Stimulated activated CD8-positive, alpha-beta memory T cell treated with anti-CD3 and anti-CD28 coated beads, Interleukin-4, amount 100 ng/mL, for 4 hours (primary cell): ENCODE data around the gene PACSIN2.
"Not testable (repeated sequence)": the region's sequence is repeated elsewhere in the genome, so short reads cannot be mapped to it uniquely, and the experiment has no call there.

ENCODE experiments used
- DNase-seq, 2 donors: peaks; one replicate each; pipeline ENCODE4 v3.0.0-alpha.2; 2020; ENCODE audit warnings: low read depth in 2 of 2, low spot score in 1 of 2

Gene PACSIN2

GRCh38 chr22:42992886-42993479 is 22.0 kb downstream of the PACSIN2 start:
- no peak for DNase-seq

DNA sequence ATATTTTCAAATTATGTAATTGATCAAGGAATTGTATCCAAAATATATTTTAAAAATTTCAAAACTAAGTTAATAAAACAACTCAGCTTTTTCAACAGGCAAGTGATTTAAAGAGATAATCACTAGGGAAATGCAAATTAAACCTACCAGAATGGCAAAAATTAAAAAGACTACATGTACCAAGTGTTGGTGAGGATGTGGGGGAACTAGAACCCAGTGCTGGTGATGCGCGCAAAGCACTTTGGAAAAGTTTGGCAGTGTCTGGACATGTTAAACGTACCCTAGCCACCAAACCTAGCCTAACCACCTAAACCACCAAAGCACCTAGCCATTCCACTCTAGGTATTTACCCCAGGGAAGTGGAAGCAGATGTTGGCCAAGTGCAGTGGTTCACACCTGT is 22.9 kb downstream of the PACSIN2 start:
- DNase-seq = no peak

GRCh38 chr22:42991010-42991651 is 23.8 kb downstream of the PACSIN2 start:
- DNase-seq = no peak

- DNase-seq = no peak
Measured at GRCh38 chr22:42990131-42990838, 24.7 kb downstream of the PACSIN2 start.

GRCh38 chr22:42986115-42986514 is 28.8 kb downstream of the PACSIN2 start:
- no peak for DNase-seq

DNA sequence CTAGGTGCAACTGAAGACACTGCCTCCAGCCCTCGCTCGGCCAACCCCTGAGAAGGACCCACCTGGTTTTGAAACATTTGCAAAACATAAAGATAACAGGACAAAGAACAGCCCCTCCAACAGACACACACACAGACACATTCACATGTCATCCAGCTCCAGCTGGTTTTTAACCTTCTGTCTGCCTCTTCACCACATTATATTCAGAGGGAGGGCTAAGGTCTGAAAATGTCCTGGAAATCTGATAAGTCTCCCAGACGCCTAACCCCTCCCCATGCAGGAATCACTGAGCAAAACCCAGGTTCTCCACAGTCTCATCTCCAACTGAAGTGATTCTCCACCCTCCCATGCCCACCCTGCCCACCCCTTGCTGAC is 29.4 kb downstream of the PACSIN2 start:
- no peak for DNase-seq

- DNase-seq = no peak
Measured at GRCh38 chr22:42984814-42985530, 30.0 kb downstream of the PACSIN2 start.

GRCh38 chr22:42984397-42984796 is 30.6 kb downstream of the PACSIN2 start:
- DNase-seq = no peak

DNA sequence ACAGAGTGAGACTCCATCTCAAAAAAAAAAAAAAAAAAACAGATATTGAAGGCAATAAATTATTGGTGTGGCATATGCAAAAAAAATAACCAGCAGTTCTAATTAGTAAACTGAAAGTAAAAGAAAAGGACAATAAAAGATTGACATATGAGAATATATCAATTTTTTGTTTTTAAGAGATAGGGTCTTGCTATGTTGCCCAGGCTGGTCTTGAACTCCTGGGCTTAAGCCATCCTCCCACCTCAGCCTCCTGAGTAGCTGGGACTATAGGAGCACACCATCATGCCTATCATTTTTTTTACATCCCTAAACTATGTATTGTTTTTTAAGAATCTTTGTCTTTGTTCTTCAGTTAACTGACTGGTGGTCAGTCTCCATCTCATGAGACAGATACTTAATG is 31.5 kb downstream of the PACSIN2 start:
- DNase-seq = no peak

- no peak for DNase-seq
Measured at GRCh38 chr22:42979606-42980005, 35.3 kb downstream of the PACSIN2 start.

- no peak for DNase-seq
Measured at GRCh38 chr22:42978453-42979103, 36.4 kb downstream of the PACSIN2 start.

GRCh38 chr22:42977569-42977968 is 37.4 kb downstream of the PACSIN2 start:
- no peak for DNase-seq

- no peak for DNase-seq
Measured at GRCh38 chr22:42976217-42976933, 38.6 kb downstream of the PACSIN2 start.

GRCh38 chr22:42974223-42974622 is 40.7 kb downstream of the PACSIN2 start:
- DNase-seq = no peak

- no peak for DNase-seq
Measured at GRCh38 chr22:42973536-42973881, 41.4 kb downstream of the PACSIN2 start.

DNA sequence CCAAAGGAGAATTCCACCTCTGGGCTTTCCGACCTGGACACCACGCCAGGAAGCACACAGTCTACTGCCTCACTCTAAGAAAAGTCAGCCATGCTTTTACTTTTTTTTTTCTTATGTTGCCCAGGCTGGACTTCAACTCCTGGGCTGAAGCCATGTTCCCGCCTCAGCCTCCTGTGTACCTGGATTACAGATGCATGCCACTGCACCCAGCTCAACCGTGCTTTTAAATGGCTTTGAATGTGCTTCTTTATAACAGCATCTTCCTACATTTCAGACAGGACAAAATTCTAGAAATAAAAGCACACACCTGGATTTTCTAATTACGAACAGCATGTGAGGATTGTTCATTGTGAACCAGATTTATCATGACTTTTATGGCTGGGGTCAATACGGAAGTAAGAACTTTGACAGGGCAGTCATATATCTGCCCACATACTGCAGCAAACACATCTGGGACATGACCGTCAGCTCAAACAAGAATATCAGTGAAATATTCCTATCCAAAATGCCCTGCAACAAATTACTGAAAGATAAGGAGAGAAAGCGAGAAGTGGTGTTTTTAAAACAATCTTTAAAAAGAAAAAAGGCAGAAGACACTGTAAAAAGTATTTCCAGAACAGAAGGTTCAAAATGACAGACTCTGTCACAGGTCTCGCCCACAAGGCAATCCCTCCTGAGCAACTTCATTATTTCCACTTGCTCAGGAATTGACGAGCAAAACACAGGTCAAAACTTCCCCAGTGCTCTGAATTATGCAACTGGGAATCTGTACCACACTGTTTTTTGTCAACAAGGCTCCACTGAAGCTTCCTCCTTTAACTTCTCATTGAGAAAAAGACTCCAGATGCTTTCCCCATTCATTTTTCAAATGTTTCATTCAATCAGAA is 42.1 kb downstream of the PACSIN2 start:
- DNase-seq = no peak

DNA sequence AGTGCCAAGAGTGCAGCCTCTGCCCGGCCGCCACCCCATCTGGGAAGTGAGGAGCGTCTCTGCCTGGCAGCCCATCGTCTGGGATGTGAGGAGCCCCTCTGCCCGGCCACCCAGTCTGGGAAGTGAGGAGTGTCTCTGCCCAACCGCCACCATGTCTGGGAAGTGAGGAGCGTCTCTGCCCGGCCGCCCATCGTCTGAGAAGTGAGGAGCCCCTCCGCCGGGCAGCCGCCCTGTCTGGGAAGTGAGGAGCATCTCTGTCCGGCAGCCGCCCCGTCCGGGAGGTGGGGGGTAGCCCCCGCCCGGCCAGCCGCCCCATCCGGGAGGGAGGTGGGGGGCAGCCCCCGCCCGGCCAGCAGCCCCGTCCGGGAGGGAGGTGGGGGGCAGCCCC is 43.5 kb downstream of the PACSIN2 start:
- DNase-seq = not testable (repeated sequence)

DNA sequence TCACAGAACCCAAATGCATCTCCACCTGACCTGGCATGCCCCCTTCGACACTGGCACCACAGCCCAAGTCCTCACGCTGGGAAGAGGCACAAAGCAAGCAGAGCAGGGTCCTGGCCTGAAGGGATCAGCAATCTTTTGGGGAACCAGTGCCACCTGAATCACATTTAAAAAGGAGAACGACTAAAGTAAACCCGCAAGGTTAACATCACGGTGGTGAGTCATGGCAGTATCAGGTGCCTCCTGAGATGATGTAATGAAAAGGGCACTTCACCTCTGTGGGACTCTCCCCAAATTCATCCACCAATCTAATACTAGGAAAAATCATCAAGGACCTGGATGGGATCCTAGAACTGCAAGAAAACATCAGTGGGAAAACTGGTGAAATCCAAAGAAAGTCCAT is 44.9 kb downstream of the PACSIN2 start:
- no peak for DNase-seq

DNA sequence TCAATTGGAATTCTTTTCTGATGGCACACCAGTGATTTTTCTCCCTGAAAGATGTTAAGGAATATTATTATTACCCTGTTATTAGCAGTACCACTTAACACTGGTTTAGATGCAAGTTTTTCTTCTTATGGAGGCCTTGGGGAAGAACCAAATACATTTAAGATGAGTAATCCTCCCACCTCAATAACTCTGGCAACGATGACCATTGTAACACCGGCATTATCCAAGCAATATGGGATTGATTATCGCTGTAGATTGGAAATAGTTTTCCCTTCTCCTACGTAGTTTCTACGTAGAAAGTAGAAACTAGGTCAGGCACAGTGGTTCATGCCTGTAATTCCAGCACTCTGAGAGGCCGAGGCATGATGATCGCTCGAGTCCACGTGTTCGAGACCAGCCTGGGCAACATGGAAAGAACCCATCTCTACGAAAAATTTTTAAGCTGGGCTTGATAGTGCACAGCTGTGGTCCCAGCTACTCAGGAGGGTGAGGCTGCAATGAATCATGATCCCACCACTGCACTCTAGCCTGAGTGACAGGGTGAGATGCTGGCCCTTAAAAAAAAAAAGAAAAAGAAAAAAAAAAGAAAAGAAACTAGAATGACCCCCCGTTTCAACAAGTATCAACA is 45.5 kb downstream of the PACSIN2 start:
- DNase-seq = no peak
